ENCODE results near the gene EED. TPM values are rescaled to one million over a fixed set of nuclear protein-coding genes. Genes with fewer than 3 reads are reported as not detected.

EED gene
- total and polyA plus RNA-seq, 9 of the 15 experiments (the other 6 are each of a cell fraction or from before 2014, with no cell fraction given), result 33.0 to 110 (median 55.1) TPM

GRCh38 chr11:86230179-86230804 is 14.3 kb upstream of the EED start (continued):
- TF ChIP-seq ZNF436 (CRISPR knock-in tag; IDR thresholded peaks at IDR 0.05) (no peak), CBFA2T2 (conservative IDR thresholded peaks at IDR 0.05) (no peak), E2F8 (IDR thresholded peaks at IDR 0.05; ENCODE audit: low read depth, partially characterized antibody) (no peak), THAP7 (CRISPR knock-in tag; IDR thresholded peaks at IDR 0.05) (no peak), PML (IDR thresholded peaks at IDR 0.05; ENCODE audit: low read length) (no peak), POLR2B (IDR thresholded peaks at IDR 0.05; ENCODE audit: low read depth, partially characterized antibody) (no peak), THRA (IDR thresholded peaks at IDR 0.05) (no peak), DMBX1 (CRISPR knock-in tag; IDR thresholded peaks at IDR 0.05; ENCODE audit: borderline replicate concordance) (no peak), GTF2E2 (tag; IDR thresholded peaks at IDR 0.05) (no peak), TAF9B (IDR thresholded peaks at IDR 0.05; ENCODE audit: partially characterized antibody) (no peak), GTF2B (IDR thresholded peaks at IDR 0.05; ENCODE audit: extremely low read depth, insufficient read length) (no peak), PHF21A (IDR thresholded peaks at IDR 0.05; ENCODE audit: borderline replicate concordance, low read depth) (no peak), PRDM10 (IDR thresholded peaks at IDR 0.05; ENCODE audit: partially characterized antibody) (no peak)
